HG03196 (cell line): ENCODE results near the gene CEP250.
"Not testable (repeated sequence)": the region's sequence is repeated elsewhere in the genome, so short reads cannot be mapped to it uniquely, and the experiment has no call there.

Experiments used
- ATAC-seq: cut with Tn5 transposase; IDR thresholded peaks from one replicate; pipeline ENCODE4 v1.9.1; 2021; ENCODE audit not compliant: unreplicated experiment

Gene CEP250

GRCh38 chr20:35523298-35523888, 68.0 kb downstream of the CEP250 start:
- no peak for ATAC-seq

- no peak for ATAC-seq
Measured at GRCh38 chr20:35525639-35526038, 70.2 kb downstream of the CEP250 start.

DNA sequence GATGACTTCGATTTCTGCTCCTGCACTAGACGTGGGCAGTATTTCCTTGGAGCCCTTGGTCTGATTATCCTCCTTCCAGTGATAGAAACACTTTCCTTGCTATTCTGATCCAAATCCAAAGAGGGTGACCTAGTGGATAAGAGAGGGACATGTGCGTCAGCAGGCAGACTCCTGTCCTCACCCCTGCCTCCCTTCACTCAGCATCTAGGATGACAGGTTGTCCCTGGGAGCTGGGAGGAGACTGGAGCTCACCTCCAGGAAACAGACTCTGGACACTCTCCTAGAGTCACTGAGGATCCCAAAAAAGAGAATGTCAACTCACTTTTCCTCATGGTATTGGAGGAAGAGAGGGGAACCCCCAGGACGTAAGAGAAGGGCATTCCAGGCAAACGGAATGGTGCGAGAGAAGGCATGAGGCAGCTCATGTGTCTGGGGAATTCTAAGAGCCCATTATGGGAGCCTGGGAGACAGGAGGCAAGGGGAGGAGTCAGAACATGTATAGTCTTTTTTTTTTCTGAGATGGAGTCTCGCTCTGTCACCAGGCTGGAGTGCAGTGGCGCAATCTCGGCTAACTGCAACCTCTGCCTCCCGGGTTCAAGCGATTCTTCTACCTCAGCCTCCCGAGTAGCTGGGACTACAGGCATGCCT, 71.8 kb downstream of the CEP250 start:
- ATAC-seq: no peak

- ATAC-seq: no peak
Measured at GRCh38 chr20:35529552-35529951, 74.2 kb downstream of the CEP250 start, which contains the start of gene C20orf173. Gene C20orf173 (minus strand): TSS chr20:35529652. CDS start chr20:35529373, 279 bp downstream.

DNA sequence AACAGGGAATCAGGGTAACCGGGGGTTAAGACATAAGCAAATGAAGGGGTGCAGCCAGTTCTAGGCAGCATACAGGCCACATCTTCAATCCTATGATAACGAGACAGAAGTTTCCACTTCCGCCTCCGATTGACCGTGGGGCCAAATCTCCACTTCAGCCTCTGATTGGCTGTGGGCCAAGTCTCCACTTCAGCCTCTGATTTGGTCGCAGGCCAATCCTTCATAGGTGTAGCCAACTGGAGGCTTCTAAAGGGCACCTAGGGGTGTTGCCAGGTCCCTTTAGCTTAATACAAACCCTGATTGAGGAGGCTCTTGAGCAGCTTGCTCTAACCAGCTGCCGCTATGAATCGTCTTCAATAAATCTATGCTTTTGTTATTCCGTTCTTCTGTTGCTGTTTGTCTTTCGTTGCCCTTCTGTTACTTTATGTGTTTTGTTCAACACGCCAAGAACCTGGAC, 84.4 kb downstream of the CEP250 start:
- ATAC-seq: no peak

GRCh38 chr20:35541118-35541782, 85.9 kb downstream of the CEP250 start:
- no peak for ATAC-seq

- ATAC-seq: peak; percentile 84
Measured at GRCh38 chr20:35541783-35542662, 86.6 kb downstream of the CEP250 start, which contains the start of gene ERGIC3. Gene ERGIC3 (plus strand): TSS chr20:35542078. CDS start chr20:35542098, 20 bp downstream.

- ATAC-seq: no peak
Measured at GRCh38 chr20:35542990-35543389, 87.6 kb downstream of the CEP250 start.

DNA sequence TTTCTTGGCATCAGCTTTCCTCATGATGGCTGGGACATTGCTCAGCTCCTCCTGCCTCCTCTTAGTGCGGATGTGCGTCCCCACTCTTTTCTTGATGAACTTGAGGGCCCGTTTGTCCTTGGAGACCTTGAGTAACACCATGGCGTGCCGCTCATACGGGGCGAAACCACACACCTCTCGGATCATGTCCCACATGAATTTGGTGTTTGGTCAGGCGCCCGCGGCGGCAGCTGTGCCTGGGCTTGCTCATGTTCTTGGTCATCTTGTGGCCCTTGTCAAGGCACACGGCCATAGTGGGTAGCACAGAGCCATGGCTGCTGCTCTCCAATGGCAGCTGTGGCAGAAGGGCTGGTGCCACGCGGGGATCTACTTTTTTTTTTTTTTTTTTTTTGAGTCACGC, 89.0 kb downstream of the CEP250 start:
- ATAC-seq: no peak

- ATAC-seq: not testable (repeated sequence)
Measured at GRCh38 chr20:35544941-35545340, 89.5 kb downstream of the CEP250 start.

GRCh38 chr20:35546127-35546526, 90.7 kb downstream of the CEP250 start:
- no peak for ATAC-seq

DNA sequence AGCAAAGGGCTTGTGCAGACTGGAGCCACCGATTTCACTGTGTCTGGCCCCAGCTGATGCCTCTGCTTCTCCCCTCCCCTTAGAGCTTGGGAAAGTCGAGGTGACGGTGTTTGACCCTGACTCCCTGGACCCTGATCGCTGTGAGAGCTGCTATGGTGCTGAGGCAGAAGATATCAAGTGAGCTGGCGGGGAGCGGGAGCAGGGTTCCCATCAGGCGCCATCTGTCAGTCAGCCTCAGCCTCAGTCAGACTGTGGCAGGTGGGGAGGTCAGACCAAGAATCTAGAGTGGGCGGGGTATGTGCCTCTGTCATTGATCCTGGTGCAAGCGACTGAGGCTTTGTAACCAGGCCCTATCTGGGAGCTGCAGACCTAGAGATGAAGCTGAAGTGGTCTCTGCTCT, 91.9 kb downstream of the CEP250 start:
- ATAC-seq: no peak

DNA sequence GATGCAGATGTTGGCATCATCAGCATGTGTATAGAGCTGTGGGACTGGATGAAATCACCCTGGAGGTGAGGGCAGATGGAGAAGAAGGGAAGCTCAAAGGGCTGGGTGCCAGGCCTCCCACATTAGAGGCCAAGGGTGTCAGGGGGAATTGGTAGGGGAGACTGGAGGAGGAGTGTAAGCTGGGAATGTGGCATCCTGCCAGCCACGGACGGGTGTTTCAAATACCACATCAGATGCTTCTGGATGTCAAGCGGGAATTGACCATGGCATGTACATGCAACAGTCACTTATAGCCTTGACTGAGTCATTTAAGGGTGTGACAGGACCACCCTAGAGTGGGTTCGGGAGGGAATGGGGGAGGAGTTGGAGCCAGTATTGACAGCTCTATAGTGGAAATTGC, 96.1 kb downstream of the CEP250 start:
- ATAC-seq: no peak

DNA sequence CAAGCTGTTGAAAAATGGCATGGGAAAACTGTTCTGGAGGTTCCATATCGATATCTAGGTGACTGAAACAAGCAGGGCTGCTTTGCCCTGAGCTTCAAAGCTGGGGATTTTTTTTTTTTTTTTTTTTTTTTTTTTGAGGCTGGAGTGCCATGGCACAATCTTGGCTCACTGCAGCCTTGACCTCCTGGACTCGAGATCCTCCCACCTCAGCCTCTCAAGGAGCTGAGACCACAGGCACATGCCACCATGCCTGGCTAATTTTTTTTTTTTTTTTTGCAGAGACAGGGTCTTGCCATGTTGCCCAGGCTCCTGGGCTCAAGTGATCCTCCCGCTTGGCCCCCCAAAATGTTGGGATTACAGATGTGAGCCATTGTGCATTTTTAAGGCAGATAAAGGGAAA, 97.5 kb downstream of the CEP250 start:
- no peak for ATAC-seq

DNA sequence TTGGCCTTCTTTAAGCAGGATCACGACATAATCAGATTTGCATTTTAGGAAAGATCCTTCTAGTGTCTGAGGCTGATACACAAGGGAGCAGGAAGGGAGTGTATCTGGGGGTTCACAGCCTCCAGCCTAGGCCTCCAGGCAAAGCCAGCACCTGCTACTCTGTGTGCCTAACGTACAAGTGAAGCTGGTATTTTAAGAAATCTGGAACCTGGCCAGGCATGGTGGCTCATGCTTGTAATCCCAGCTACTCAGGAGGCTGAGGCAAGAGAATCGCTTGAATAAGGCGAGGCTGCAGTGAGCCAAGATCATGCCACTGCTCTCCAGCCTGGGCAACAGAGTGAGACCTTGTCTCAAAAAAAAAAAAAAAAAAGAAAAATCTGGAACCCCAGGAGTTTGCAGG, 100.1 kb downstream of the CEP250 start:
- not testable (repeated sequence) for ATAC-seq

DNA sequence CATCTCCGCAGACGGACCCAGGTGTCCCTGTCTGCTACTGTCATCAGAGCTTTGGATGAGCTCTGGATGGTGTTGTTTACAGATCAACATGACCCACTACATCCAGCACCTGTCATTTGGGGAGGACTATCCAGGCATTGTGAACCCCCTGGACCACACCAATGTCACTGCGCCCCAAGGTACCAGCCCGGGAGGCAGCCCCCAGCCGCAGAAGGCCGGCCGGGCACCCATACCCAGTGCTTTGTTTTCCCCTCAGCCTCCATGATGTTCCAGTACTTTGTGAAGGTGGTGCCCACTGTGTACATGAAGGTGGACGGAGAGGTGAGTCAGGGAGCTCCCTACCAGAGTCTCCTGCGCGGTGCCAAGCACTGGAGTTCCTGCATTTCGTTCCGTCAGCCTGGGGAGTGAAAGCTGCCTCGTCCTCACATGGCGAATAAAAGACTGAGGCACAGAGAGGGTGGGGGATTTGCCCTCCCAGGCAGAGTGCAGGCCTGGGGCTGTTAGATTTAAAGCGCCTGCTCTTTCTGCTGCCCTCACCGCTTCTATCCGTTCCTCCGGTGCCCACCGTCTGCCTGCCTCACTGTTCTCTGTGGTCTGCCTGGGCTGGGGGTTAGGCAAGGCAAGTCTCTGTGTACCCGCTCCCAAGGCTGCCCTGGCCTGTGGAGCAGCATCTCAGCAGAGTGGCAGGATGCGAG, 100.7 kb downstream of the CEP250 start:
- no peak for ATAC-seq

DNA sequence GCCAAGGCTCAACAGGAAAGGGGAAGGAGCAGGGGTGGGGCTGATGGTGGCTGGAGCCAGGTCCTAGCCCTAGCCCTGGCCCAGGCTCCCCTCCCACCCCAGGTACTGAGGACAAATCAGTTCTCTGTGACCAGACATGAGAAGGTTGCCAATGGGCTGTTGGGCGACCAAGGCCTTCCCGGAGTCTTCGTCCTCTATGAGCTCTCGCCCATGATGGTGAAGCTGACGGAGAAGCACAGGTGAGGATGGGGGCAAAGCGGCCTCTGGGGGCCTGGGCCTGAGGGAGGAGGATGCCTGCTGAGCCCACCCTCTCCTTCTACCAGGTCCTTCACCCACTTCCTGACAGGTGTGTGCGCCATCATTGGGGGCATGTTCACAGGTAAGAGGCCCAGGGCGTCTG, 101.5 kb downstream of the CEP250 start:
- ATAC-seq: no peak

- ATAC-seq: no peak
Measured at GRCh38 chr20:35558451-35558850, 103.1 kb downstream of the CEP250 start.

- ATAC-seq: no peak
Measured at GRCh38 chr20:35559042-35559693, 103.8 kb downstream of the CEP250 start.

DNA sequence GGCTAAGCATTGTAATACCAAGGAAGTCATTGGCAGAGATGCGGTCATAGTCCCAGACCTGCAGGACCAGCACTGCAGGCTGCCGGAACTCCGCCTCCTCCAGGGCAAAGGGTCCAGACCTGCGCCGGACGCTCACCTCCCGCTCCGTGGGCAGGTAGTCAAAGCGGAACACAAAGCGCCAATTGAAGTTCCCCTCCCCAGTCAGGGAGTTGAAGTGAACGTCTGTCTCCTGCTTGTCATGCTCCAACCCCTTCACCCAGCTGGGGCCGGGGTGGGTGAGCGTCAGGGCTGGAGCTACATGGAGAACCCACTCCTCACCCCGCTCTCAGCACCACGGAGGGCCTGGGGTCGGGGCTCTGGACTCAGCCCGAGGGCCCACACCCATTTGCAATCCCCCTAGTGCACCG, 104.7 kb downstream of the CEP250 start:
- no peak for ATAC-seq
